ENCODE results near the gene SLC41A3. TPM values are rescaled to one million over a fixed set of nuclear protein-coding genes. Genes with fewer than 3 reads are reported as not detected.
"Not testable (repeated sequence)": the region's sequence is repeated elsewhere in the genome, so short reads cannot be mapped to it uniquely, and the experiment has no call there.

The SLC41A3 gene
- total RNA-seq, 4 donors from 2014 or later = 32.3 to 51.3 (median 44.0) TPM

DNA sequence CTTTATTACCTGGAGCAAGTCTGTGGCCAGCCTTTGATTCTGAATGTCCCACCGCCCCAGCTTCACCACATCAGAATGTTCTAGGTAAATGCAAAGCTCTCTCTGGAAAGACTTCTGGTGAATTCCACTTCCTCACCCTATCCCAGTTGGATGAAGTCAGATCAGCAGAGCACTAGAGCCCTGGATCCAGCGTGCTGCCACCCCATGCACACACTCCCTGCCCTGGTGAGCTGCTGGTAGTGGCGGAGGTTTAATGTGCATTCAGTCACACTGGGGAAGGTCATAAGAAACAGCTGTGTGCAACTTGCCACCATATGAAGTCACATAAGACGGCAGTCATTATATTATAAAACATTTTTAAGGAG, 16.3 kb upstream of the SLC41A3 start:
- H3K9me3 ChIP-seq = peaks cover 5% of the 10 kb centered on the region
- no peak for TF ChIP-seq POLR2AphosphoS5 (IDR thresholded peaks at IDR 0.05)
- TF ChIP-seq EP300 (IDR thresholded peaks at IDR 0.05) = no peak
- TF ChIP-seq POLR2A (IDR thresholded peaks at IDR 0.05) = no peak
- TF ChIP-seq, protein P1, sequence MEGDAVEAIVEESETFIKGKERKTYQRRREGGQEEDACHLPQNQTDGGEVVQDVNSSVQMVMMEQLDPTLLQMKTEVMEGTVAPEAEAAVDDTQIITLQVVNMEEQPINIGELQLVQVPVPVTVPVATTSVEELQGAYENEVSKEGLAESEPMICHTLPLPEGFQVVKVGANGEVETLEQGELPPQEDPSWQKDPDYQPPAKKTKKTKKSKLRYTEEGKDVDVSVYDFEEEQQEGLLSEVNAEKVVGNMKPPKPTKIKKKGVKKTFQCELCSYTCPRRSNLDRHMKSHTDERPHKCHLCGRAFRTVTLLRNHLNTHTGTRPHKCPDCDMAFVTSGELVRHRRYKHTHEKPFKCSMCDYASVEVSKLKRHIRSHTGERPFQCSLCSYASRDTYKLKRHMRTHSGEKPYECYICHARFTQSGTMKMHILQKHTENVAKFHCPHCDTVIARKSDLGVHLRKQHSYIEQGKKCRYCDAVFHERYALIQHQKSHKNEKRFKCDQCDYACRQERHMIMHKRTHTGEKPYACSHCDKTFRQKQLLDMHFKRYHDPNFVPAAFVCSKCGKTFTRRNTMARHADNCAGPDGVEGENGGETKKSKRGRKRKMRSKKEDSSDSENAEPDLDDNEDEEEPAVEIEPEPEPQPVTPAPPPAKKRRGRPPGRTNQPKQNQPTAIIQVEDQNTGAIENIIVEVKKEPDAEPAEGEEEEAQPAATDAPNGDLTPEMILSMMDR (IDR thresholded peaks at IDR 0.05) = no peak
- H3K27ac ChIP-seq = no peak overlapping the region
- no peak for DNase-seq (ENCODE audit: low spot score in 2 of 2)
- no peak overlapping the region for H3K4me3 ChIP-seq
- H3K36me3 ChIP-seq = no peaks in the 10 kb centered on the region
- H3K27me3 ChIP-seq = no peaks in the 10 kb centered on the region
- WGBS = 85% methylated on average over 4 of the region's 4 CpGs
- peaks cover 12% of the 10 kb centered on the region for H3K4me1 ChIP-seq

DNA sequence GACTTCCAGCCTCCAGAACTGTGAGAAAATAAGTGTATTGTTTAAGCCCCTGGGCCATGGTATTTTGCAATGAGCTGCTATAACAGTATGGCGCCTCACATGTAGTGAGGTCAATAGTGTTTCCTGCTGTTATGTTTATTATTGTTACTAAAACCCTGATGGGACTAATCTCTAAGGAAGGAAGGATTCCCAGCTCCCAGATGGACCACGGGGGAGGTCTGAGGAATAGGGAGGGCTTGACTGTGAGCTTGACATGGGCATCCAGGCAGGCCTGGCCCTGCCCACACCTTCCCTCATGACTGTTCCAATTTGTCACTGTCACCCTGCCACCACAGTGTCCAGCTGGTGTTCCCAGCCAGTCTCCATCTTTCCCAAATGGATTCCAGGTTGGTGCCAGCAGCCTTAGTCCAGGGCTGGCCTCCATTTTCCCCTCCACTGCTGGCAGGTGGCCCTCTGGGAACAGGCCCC, 14.5 kb upstream of the SLC41A3 start:
- DNase-seq (ENCODE audit: low spot score in 2 of 2) = no peak
- 84% methylated on average over 2 of the region's 2 CpGs for WGBS
- no peaks in the 10 kb centered on the region for H3K27me3 ChIP-seq
- H3K9me3 ChIP-seq = peaks cover 5% of the 10 kb centered on the region
- H3K36me3 ChIP-seq = no peaks in the 10 kb centered on the region
- H3K4me3 ChIP-seq = no peak overlapping the region
- no peak for TF ChIP-seq POLR2AphosphoS5 (IDR thresholded peaks at IDR 0.05)
- TF ChIP-seq, protein P1 (IDR thresholded peaks at IDR 0.05) = no peak
- TF ChIP-seq EP300 (IDR thresholded peaks at IDR 0.05) = no peak
- H3K27ac ChIP-seq = no peak overlapping the region
- peaks cover 12% of the 10 kb centered on the region for H3K4me1 ChIP-seq

DNA sequence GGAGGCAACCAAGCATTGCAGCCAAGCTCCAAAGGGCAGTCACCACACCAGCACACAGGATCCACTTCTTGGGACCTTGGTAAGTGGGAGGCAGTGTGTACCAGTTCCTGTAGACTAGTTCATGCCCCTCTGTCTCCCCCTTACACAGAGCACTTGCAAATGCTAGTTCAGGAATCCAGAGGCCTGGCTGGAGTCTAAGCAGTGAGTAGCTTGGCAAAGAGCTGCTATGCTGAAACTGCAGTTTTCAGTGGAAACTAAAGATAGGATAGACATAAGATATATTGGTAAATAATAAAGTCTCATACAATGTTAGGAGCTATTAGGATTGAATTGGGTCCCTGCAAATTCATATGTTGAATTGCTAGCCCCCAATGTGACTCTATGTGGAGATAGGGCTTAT, 13.9 kb upstream of the SLC41A3 start:
- H3K36me3 ChIP-seq = no peaks in the 10 kb centered on the region
- no peaks in the 10 kb centered on the region for H3K27me3 ChIP-seq
- H3K27ac ChIP-seq = no peak overlapping the region
- DNase-seq (ENCODE audit: low spot score in 2 of 2) = no peak
- peaks cover 10% of the 10 kb centered on the region for H3K4me1 ChIP-seq
- no peak overlapping the region for H3K4me3 ChIP-seq
- TF ChIP-seq POLR2A (IDR thresholded peaks at IDR 0.05) = no peak
- TF ChIP-seq POLR2AphosphoS5 (IDR thresholded peaks at IDR 0.05) = no peak
- no peak for TF ChIP-seq EP300 (IDR thresholded peaks at IDR 0.05)
- TF ChIP-seq, protein P1 (IDR thresholded peaks at IDR 0.05) = no peak
- H3K9me3 ChIP-seq = peaks cover 5% of the 10 kb centered on the region

DNA sequence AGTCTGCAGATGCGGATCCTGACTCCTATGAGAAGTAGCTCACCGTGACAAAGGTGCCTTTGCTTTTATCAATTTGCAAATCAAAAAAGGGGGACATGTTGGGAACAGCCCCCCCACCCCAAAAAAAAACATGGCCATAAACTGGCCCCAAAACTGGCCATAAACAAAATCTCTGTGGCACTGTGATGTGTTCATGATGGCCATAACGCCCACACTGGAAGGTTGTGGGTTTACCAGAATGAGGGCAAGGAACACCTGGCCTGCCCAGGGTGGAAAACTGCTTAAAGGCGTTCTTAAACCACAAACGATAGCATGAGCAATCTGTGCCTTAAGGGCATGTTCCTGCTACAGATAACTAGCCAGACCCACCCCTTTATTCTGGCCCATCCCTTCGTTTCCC, 12.3 kb upstream of the SLC41A3 start:
- 78% methylated on average over 6 of the region's 6 CpGs for WGBS
- not testable (repeated sequence) for H3K27ac ChIP-seq; H3K4me3 ChIP-seq; H3K4me1 ChIP-seq; DNase-seq (ENCODE audit: low spot score in 2 of 2); H3K9me3 ChIP-seq; H3K27me3 ChIP-seq; H3K36me3 ChIP-seq

DNA sequence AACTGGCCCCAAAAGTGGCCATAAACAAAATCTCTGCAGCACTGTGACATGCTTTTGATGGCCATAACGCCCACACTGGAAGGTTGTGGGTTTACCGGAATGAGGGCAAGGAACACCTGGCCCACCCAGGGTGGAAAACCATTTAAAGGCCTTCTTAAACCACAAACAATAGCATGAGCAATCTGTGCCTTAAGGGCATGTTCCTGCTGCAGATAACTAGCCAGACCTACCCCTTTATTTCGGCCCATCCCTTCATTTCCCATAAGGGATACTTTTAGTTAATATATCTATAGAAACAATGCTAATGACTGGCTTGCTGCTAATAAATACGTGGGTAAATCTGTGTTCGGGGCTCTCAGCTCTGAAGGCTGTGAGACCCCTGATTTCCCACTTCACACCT, 8.2 kb upstream of the SLC41A3 start:
- DNase-seq (ENCODE audit: low spot score in 2 of 2); H3K27me3 ChIP-seq; H3K4me1 ChIP-seq; H3K9me3 ChIP-seq; H3K4me3 ChIP-seq; H3K27ac ChIP-seq; H3K36me3 ChIP-seq: not testable (repeated sequence)
- WGBS = 89% methylated on average over 5 of the region's 5 CpGs

DNA sequence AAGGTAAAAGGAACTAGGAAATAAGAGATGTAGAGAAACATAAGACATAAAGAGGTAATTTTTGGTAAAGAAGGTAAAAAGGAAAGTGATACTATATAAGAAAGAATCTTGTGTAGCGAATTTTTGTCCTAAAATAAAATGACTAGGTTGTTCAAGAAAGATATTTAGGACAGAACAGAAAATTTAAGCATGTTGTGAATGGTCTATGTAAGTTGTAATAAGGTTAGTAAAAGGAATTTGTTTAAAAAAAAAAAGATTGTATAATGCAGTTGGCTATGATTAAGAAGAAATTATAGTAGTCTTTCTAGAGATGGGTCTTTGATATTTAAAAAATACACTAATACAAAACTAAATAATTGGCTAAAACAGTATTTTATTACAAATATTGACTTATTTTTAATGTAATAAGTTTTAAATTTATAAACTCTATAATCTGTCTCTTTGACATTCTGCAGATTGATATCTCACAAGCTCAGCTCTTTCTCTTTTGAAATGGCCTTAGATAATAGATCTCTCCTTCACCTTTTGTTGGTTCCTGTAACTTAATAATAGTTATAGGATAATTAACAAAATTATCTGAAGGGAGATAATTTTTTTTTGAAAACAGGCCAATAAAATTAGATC, 3.7 kb upstream of the SLC41A3 start:
- peaks cover 18% of the 10 kb centered on the region for H3K4me1 ChIP-seq
- TF ChIP-seq, protein P1 (IDR thresholded peaks at IDR 0.05) = no peak
- TF ChIP-seq POLR2AphosphoS5 (IDR thresholded peaks at IDR 0.05) = no peak
- no peak for TF ChIP-seq POLR2A (IDR thresholded peaks at IDR 0.05)
- TF ChIP-seq EP300 (IDR thresholded peaks at IDR 0.05) = no peak
- no peak overlapping the region for H3K27ac ChIP-seq
- H3K27me3 ChIP-seq = no peaks in the 10 kb centered on the region
- no peaks in the 10 kb centered on the region for H3K36me3 ChIP-seq
- H3K9me3 ChIP-seq = no peaks in the 10 kb centered on the region
- 95% methylated on average over 1 of the region's 1 CpG for WGBS
- DNase-seq (ENCODE audit: low spot score in 2 of 2) = no peak
- no peak overlapping the region for H3K4me3 ChIP-seq

Data from suprapubic skin (tissue), 4 donors.